Aorta (tissue), 5 donors: ENCODE results near the gene SCAF4. TPM values are rescaled to one million over a fixed set of nuclear protein-coding genes. Genes with fewer than 3 reads are reported as not detected.
A peak's percentile ranks its signal among the peaks of the same experiment; 100 is the strongest.

ENCODE experiments used
- ATAC-seq: fragments of 200-7000 bp; cut with Tn5 transposase; one replicate; pipeline ENCODE4 v1.9.1; 2022; ENCODE audit warnings: moderate library complexity; ENCODE audit not compliant: low FRiP score
- DNase-seq, 2 donors: peaks; one replicate each; pipeline ENCODE4 v3.0.0-alpha.2; 2020
- H3K27ac ChIP-seq, 2 donors: one replicate each; pipeline ENCODE4 v1.5.1; 2013; ENCODE audit warnings: low read length in 2 of 2, mild to moderate bottlenecking in 2 of 2, moderate library complexity in 2 of 2, control low read depth in 1 of 2, inconsistent platforms in 1 of 2, low read depth in 1 of 2
- H3K27me3 ChIP-seq, 2 donors: one replicate each; pipeline ENCODE4 v1.6.1; 2013; ENCODE audit warnings: control low read depth in 1 of 2, low read length in 1 of 2, mild to moderate bottlenecking in 1 of 2, moderate library complexity in 1 of 2; ENCODE audit not compliant: insufficient read depth in 2 of 2, control insufficient read depth in 1 of 2
- H3K36me3 ChIP-seq, 2 donors: one replicate each; pipeline ENCODE4 v1.6.1; 2013; ENCODE audit warnings: control low read depth in 1 of 2, low read length in 1 of 2, mild to moderate bottlenecking in 1 of 2; ENCODE audit not compliant: insufficient read depth in 2 of 2, control insufficient read depth in 1 of 2
- H3K4me1 ChIP-seq, 2 donors: one replicate each; pipeline ENCODE4 v1.6.1; 2013; ENCODE audit warnings: low read length in 2 of 2, control low read depth in 1 of 2, mild to moderate bottlenecking in 1 of 2, moderate library complexity in 1 of 2; ENCODE audit not compliant: insufficient read depth in 2 of 2, control insufficient read depth in 1 of 2
- H3K4me3 ChIP-seq, 2 donors: one replicate each; pipeline ENCODE4 v1.5.1; 2013; ENCODE audit warnings: low read length in 2 of 2, control low read depth in 1 of 2, mild to moderate bottlenecking in 1 of 2
- H3K9me3 ChIP-seq: one replicate; pipeline ENCODE4 v1.6.1; 2013; ENCODE audit warnings: mild to moderate bottlenecking, low read length; ENCODE audit not compliant: control insufficient read depth
- WGBS, 2 donors: extraction: QIAGEN DNeasy Blood & Tissue Kit; methylation state at CpG; one replicate each; pipeline ENCODE4 v1.1.7; 2013; 5-methylcytosine and 5-hydroxymethylcytosine counted together
- intact Hi-C, 2 donors: fragments of 100-400 bp; cut with DNase I; formaldehyde crosslinking; loops; one replicate each; pipeline versions ENCODE4 v1.14.2 to v1.15.0; 2022
- polyA plus RNA-seq, 2 donors: library from polyadenylated mRNA; stranded (reverse); fragments of 200-250 nt; gene quantifications; one replicate each; pipeline ENCODE4 v1.2.3, GENCODE V29; 2013
- total RNA-seq, 2 donors: library from RNA; stranded (reverse); fragmentation: NEBNext Ultra II Directional; extraction: Animal tissue kit (Norgen Biotek cat#: 25700); gene quantifications; one replicate each; pipeline ENCODE4 v1.2.1, GENCODE V29; 2021
- donor health status: healthy with polysubstance abuse.
- donor health status: Bipolar disorder and iron deficiency.
- donor health status: DM: no; HTN: no; CAD: no.
- donor health status: DM: no; HTN: no; CAD: no.
- donor health status: DM: yes; HTN: yes; CAD: no.

Gene SCAF4
- total and polyA plus RNA-seq, 4 donors, result 5.3 to 33.9 (median 21.2) TPM

DNA sequence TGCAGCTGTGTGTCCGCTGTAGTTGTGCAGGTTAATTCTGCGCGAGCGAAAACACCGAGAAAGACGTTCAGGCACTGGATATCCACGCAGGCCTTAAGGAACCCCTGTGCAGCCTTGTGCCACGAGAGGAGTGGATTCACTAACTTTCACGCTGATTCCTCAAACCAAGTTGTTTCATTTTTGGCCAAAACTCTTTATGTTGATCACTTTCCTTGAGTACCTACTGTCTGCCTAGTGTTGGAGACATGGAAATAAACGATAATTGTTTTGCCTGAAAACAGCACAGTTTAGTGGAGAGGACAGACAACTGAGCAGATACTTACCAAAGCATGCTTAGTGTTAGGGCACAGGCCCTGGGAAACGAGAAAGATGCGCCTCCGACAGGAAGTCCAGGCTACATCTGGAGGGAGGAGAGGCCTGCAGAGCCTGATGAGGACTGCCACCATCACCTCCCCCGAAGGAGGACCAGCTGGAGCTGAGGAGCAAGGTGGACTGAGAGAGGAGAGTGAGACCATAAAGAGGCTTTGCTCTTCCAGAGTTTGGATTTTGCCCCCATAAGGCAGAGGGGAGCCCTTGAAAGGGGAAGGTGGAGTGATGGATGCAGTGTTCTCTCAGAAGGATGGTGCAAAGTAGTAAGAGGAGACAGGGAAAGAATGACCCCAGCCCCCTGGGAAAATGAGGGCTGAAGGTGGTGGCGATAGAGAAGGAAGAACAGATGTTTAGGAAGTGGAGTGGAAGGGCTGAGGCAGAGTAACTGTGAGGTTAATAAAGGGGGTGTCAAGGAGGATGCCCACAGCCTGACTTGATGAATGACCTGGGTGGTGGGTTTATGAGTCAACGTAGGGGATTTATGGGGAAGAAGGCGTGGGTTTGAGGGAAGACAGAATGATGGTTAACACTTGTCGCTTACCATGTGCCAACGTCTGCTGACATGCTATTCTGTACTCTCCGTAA is 956 bp upstream of the SCAF4 start:
- peak overlapping the region in 1 of 2 donors; percentile 30 for H3K27ac ChIP-seq
- intact Hi-C loops, result loop anchor here (5.0 kb wide), 3 partner anchors 71 to 524 kb away; partner anchors contain the start of gene SOD1 (in 1 of the 2)

DNA sequence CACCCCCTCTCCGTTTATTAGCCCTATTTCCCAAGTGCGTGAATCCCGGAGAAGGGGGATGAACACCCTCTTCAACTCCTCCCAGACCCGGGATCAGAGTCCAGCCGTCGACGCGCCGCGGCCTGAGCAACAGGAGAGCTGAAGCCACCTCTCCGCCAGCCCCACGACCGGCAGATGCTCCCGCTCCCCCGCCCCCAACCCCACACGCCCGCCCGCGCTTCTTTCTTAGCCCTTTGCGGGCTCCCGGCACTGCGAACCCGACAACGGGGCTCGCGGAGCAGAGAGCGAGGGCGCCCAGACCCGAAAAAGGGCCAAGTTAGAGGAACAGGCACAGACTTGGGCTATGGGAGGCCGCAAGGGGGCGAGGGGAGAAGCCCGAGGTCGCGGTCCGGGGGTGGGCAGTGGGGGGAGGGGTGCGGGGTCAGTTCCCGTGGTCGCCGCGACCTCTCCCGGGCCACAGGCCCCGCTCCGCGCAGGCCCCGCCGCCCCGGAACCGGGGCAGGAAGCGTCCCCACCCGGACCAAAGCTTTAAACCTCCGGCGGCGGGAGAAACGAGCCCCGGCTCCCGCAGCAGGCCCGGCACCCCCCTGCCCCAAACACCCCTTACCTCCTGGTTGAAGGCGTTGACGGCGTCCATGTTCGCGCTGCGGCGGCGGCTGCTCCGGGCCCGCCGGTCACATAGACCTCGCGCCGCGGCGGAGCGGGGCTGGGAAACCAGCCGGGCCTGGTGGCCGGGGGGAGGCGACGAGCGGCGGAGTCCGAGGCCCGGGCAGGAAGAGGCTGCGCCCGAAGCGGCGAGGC is 662 bp downstream of the SCAF4 start:
- no peaks in the 10 kb centered on the region for H3K27me3 ChIP-seq
- H3K4me1 ChIP-seq, result peaks cover 0 to 6% of the 10 kb centered on the region in 2 donors
- ATAC-seq (peak; percentile 45), DNase-seq (peak; percentile 63 to 86)
- peak overlapping the region; percentile 83 to 87 for H3K27ac ChIP-seq
- intact Hi-C loops, result loop anchor here (5.0 kb wide), 3 partner anchors 69 to 526 kb away; partner anchors contain the start of gene SOD1 (in 1 of the 2)
- H3K4me3 ChIP-seq, result peak overlapping the region; percentile 80 to 100
- H3K36me3 ChIP-seq, result no peaks in the 10 kb centered on the region
- no peaks in the 10 kb centered on the region for H3K9me3 ChIP-seq
- 0% methylated on average over 78 to 86 of the region's 86 CpGs for WGBS, 2 donors

More for the DNA sequence above, 956 bp upstream of the SCAF4 start:
- Histone ChIP-seq H3K4me1 (peaks cover 0 to 6% of the 10 kb centered on the region in 2 donors), H3K27me3 (no peaks in the 10 kb centered on the region), H3K9me3 (no peaks in the 10 kb centered on the region), H3K36me3 (no peaks in the 10 kb centered on the region), H3K4me3 (peak overlapping the region; percentile 57 to 90)
- ATAC-seq (no peak), DNase-seq (no peak)
- 30 to 31% methylated on average over 20 of the region's 20 CpGs for WGBS, 2 donors

DNA sequence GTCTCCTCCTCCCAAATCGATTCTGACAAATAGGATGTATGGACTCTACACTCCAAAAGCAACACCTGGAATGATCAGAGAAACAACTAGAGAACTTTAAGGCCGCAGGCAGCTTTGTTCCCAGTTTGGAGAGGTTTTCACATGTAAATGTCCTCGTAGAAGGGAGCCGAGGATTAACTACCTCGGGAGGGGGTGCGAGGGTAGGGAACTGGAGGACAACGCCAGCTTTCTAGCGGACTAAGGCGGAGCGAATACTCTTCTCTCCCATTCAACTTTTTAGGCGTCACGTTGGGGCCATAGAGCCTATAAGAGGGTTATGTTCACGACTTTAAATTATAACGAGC is 1.2 kb downstream of the SCAF4 start:
- no peak for ATAC-seq
- intact Hi-C loops, result loop anchor here (5.0 kb wide), 3 partner anchors 68 to 527 kb away; partner anchors contain the start of gene SOD1 (in 1 of the 2)
- Histone ChIP-seq H3K36me3 (no peaks in the 10 kb centered on the region), H3K4me3 (peak overlapping the region; percentile 80 to 100), H3K27me3 (no peaks in the 10 kb centered on the region), H3K9me3 (no peaks in the 10 kb centered on the region), H3K4me1 (peaks cover 0 to 6% of the 10 kb centered on the region in 2 donors), H3K27ac (no peak overlapping the region)
- DNase-seq, result no peak
- 1% methylated on average over 14 of the region's 14 CpGs for WGBS, 2 donors

DNA sequence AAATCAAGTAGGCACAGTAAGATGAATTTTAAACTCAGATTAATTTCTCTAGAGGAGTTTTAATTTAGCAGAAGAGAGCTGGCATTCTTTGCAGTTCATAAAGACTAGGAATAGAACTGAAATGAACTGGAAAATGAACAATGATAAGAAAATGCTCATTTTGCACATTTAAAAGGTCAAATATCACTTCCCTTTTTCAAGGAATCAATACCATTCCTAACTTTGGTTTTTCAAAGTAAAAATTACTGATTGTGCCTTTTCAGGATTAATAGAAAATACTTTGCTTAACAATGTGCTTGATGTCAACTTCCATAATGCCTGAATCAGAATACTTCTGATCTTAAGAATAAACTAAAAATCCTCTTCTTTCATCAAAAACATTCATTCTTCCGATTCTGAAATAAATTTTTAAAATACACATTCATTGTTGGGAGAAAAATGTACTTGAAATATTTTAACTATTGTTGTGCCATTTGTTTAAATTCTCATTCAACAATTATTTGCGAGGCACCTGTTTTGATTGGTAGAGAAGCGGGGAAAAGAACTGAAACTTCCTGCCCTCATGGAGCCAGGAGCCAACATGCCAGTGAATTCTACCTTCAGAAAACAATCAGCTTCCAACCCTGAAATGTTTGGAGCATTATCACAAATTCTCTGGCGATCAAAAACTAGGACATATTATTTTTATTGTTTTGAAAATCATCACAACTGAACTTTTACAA is 2.1 kb downstream of the SCAF4 start:
- DNase-seq, result no peak
- Histone ChIP-seq H3K4me3 (peak overlapping the region; percentile 80 to 100), H3K27me3 (no peaks in the 10 kb centered on the region), H3K36me3 (no peaks in the 10 kb centered on the region), H3K4me1 (peaks cover 0 to 6% of the 10 kb centered on the region in 2 donors), H3K9me3 (no peaks in the 10 kb centered on the region), H3K27ac (no peak overlapping the region)
- no peak for ATAC-seq
- intact Hi-C loops, result loop anchor here (5.0 kb wide), 3 partner anchors 67 to 528 kb away; partner anchors contain the start of gene SOD1 (in 1 of the 2)
- WGBS, 2 donors, result 53 to 60% methylated on average over 4 of the region's 4 CpGs

DNA sequence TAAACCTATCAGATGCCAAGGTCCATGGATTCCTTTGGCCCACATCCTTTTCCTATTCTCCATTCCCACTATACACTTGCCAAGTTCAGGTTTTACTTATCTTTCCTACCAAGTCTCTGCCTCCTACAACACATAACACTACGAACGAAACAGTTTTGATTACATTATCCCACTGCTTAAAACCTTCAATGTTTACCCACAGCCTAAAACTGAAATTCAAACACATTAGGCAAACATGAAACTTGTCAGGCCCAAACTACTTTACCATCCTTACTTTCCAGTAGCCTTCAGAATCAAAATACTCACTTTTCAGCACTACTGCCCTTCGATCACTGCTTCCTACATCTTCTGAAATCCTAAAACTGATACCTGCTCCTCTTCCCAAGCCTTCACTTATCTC is 3.0 kb downstream of the SCAF4 start:
- WGBS, 2 donors, result 50 to 61% methylated on average over 3 of the region's 3 CpGs
- Histone ChIP-seq H3K27me3 (no peaks in the 10 kb centered on the region), H3K27ac (no peak overlapping the region), H3K36me3 (no peaks in the 10 kb centered on the region), H3K4me1 (peaks cover 0 to 6% of the 10 kb centered on the region in 2 donors), H3K4me3 (no peak overlapping the region), H3K9me3 (no peaks in the 10 kb centered on the region)
- ATAC-seq, result no peak
- no peak for DNase-seq
- intact Hi-C loops, result no loop called here

DNA sequence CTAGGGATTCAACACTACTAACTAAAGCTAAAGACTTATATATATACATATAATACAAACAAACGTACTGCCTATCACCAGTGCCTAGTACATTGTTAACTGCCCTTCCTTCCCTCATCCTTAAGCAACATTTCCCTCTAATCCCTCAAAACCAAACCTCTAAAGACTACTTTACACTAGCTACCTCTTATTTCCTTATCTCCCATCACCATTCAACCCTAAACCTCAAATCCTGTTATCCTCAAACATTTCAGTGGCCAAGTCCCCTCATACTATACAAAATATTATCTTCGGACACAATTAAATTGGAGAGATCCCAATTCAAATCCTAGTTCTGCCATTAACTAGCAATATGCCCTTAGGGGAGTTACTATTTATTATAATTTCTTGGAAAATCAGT is 3.7 kb downstream of the SCAF4 start:
- no peaks in the 10 kb centered on the region for H3K36me3 ChIP-seq
- DNase-seq (no peak), ATAC-seq (no peak)
- H3K4me3 ChIP-seq, result no peak overlapping the region
- WGBS, 2 donors, result 85 to 86% methylated on average over 2 of the region's 2 CpGs
- H3K27me3 ChIP-seq, result no peaks in the 10 kb centered on the region
- intact Hi-C loops, result no loop called here
- H3K27ac ChIP-seq, result no peak overlapping the region
- H3K9me3 ChIP-seq, result no peaks in the 10 kb centered on the region
- peaks cover 0 to 6% of the 10 kb centered on the region in 2 donors for H3K4me1 ChIP-seq

DNA sequence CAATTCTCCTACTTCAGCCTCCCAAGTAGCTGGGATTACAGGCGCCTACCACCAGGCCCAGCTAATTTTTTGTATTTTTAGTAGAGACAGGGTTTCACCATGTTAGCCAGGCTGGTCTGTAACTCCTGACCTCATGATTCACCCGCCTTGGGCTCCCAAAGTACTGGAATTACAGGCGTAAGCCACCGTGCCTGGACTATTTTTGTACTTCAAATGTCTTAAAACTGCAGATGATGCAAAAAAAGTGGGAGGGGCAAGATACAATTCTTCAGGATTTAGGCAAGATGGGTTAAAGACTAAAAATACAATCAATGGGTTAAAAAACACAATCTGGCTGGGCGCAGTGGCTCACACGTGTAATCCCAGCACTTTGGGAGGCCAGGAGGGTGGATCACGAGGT is 4.7 kb downstream of the SCAF4 start:
- Histone ChIP-seq H3K9me3 (no peaks in the 10 kb centered on the region), H3K4me3 (no peak overlapping the region), H3K27me3 (no peaks in the 10 kb centered on the region), H3K36me3 (no peaks in the 10 kb centered on the region), H3K4me1 (peaks cover 0 to 6% of the 10 kb centered on the region in 2 donors), H3K27ac (no peak overlapping the region)
- DNase-seq (no peak), ATAC-seq (no peak)
- intact Hi-C loops, result no loop called here
- 64 to 73% methylated on average over 7 of the region's 7 CpGs for WGBS, 2 donors

DNA sequence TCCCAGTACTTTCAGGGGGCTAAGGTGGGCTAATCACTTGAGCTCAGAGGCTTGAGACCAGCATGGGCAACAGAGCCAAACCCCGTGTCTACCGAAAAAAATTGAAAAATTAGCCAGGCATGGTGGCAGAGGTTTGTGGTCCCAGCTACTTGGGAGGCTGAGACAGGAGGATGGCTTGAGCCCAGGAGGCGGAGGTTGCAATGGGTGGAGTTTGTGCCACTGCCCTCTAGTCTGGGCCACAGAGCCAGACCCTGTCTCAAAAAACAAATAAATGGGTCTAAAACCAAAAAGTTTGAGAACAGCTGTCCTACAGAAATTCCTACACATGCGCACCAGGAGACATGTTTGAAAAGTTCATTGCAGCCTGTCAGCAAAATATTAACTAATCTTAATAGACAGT is 5.5 kb downstream of the SCAF4 start:
- 98% methylated on average over 4 of the region's 4 CpGs for WGBS, 2 donors
- Histone ChIP-seq H3K27ac (no peak overlapping the region), H3K4me1 (peaks cover 0 to 6% of the 10 kb centered on the region in 2 donors), H3K4me3 (no peak overlapping the region), H3K36me3 (no peaks in the 10 kb centered on the region), H3K27me3 (no peaks in the 10 kb centered on the region), H3K9me3 (no peaks in the 10 kb centered on the region)
- ATAC-seq (no peak), DNase-seq (no peak)
- intact Hi-C loops, result no loop called here
